Measurements from ENCODE around the gene PAMR1.

PAMR1 gene

DNA sequence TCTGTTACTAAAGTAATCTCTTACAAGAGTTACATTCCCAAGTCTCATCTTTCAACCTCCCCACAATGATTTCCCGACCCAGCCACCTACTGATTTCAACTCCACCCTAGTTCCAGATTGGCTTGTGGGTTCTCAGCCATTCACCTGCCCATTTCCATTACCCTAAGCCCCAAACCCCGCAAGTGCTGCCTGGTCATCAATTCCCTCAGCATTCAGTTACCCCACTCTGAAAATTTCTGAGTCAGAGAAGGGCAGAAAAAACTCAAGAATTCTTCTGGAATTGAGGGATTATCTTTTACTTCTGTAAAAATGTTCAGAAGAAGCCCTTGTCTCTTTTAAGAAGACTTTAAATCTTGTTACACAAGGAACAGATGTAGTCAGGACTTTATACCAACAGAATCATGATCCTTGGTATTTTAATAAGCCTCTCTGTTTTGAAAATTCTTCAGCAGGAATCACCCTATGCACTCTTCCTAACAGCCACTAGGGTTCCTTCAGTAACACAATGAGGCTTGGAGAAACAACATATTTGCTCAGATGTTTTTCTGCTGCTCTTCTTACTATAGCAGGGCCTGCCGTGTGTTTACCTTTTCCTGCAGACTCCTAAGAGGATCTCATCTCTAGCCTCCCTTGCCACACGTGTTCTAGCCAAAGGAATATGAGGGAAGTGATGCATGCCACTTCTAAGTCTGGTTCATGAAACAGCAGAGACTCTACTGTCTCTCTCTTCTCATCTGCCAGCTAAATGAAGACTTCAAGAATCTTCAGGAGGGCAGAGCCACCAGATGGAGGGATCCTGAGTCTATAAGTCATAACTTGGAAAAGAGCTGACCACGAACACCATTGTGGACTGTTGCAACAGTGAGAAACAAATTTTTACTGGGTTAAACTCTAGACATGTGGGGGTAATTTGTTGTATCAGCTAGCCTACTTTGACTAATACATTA, 29.3 kb upstream of the PAMR1 start:
- no peaks in the 10 kb centered on the region for H3K27me3 Mint-ChIP-seq (ENCODE audit: low read depth, poor library complexity)
- H3K4me1 Mint-ChIP-seq, result peaks cover 37% of the 10 kb centered on the region
- H3K4me3 Mint-ChIP-seq, result peak overlapping the region; percentile 4
- no peak for TF ChIP-seq CTCF (IDR thresholded peaks at IDR 0.05)
- DNase-seq, result no peak
- no peaks in the 10 kb centered on the region for H3K36me3 Mint-ChIP-seq (ENCODE audit: low read depth)
- H3K27ac Mint-ChIP-seq, result peak overlapping the region; percentile 93
- peaks cover 3% of the 10 kb centered on the region for H3K9me3 Mint-ChIP-seq

GRCh38 chr11:35553831-35554230, 28.4 kb upstream of the PAMR1 start:
- no peak overlapping the region for H3K4me3 Mint-ChIP-seq
- peaks cover 3% of the 10 kb centered on the region for H3K9me3 Mint-ChIP-seq
- H3K27me3 Mint-ChIP-seq (ENCODE audit: low read depth, poor library complexity), result no peaks in the 10 kb centered on the region
- no peak for TF ChIP-seq CTCF (IDR thresholded peaks at IDR 0.05)
- no peaks in the 10 kb centered on the region for H3K36me3 Mint-ChIP-seq (ENCODE audit: low read depth)
- peak overlapping the region; percentile 93 for H3K27ac Mint-ChIP-seq
- DNase-seq, result no peak
- H3K4me1 Mint-ChIP-seq, result peaks cover 44% of the 10 kb centered on the region

GRCh38 chr11:35553021-35553420, 27.6 kb upstream of the PAMR1 start:
- peaks cover 48% of the 10 kb centered on the region for H3K4me1 Mint-ChIP-seq
- no peak overlapping the region for H3K4me3 Mint-ChIP-seq
- TF ChIP-seq CTCF (IDR thresholded peaks at IDR 0.05), result no peak
- no peak for DNase-seq
- H3K27me3 Mint-ChIP-seq (ENCODE audit: low read depth, poor library complexity), result no peaks in the 10 kb centered on the region
- H3K36me3 Mint-ChIP-seq (ENCODE audit: low read depth), result no peaks in the 10 kb centered on the region
- peak overlapping the region; percentile 27 for H3K27ac Mint-ChIP-seq
- peaks cover 3% of the 10 kb centered on the region for H3K9me3 Mint-ChIP-seq

- Mint-ChIP-seq H3K27me3 (ENCODE audit: low read depth, poor library complexity) (no peaks in the 10 kb centered on the region), H3K4me1 (peaks cover 48% of the 10 kb centered on the region), H3K36me3 (ENCODE audit: low read depth) (no peaks in the 10 kb centered on the region), H3K4me3 (no peak overlapping the region), H3K27ac (peak overlapping the region; percentile 27), H3K9me3 (peaks cover 3% of the 10 kb centered on the region)
- TF ChIP-seq CTCF (IDR thresholded peaks at IDR 0.05), result no peak
- DNase-seq, result no peak
Observed at GRCh38 chr11:35552616-35553015, 27.2 kb upstream of the PAMR1 start.

DNA sequence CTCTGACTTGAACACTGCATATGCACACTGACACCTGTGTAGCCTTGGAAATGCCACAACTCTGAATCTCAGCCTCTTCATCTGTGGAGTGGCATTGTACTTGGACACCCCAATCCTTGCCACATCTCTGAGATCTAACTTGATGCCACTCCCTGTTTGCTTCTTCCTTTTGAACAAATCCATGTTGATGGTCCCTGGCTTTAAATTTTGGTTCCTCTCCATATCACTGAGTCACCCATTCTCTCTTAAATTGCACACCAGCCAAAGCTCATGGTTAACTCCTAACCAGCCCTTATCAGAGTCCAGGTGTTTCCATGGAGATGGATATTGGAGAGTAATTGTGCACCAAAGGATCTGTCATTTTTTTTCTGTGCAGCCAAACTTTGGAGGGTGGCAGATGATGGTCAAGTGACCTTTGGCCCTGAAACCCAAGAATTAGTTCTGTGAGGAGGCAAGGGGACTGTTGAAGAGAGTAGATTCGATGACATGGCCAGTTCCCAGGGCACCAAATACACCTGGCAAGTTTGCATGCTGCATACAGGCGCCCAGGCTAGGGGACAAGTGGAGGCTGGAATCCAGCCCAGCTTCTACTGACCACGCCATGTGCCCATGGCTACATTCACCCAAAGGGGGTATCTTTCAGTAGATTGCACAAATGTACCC, 25.1 kb upstream of the PAMR1 start:
- H3K27ac Mint-ChIP-seq, result no peak overlapping the region
- H3K27me3 Mint-ChIP-seq (ENCODE audit: low read depth, poor library complexity), result no peaks in the 10 kb centered on the region
- no peak overlapping the region for H3K4me3 Mint-ChIP-seq
- DNase-seq, result no peak
- peaks cover 3% of the 10 kb centered on the region for H3K9me3 Mint-ChIP-seq
- H3K36me3 Mint-ChIP-seq (ENCODE audit: low read depth), result no peaks in the 10 kb centered on the region
- H3K4me1 Mint-ChIP-seq, result peaks cover 68% of the 10 kb centered on the region
- no peak for TF ChIP-seq CTCF (IDR thresholded peaks at IDR 0.05)
